Left lung (tissue), 10 donors: ENCODE measurements around the gene SLC17A2. TPM values are rescaled to one million over a fixed set of nuclear protein-coding genes. Genes with fewer than 3 reads are reported as not detected.
"Not testable (repeated sequence)": the region's sequence is repeated elsewhere in the genome, so short reads cannot be mapped to it uniquely, and the experiment has no call there.

ENCODE experiments used
- ATAC-seq: fragments of 200-7000 bp; cut with Tn5 transposase; one replicate; pipeline ENCODE4 v1.9.1; 2020; ENCODE audit warnings: moderate library complexity
- DNase-seq, 4 donors: peaks; one replicate each; pipeline ENCODE4 v3.0.0-alpha.2; 2013 to 2020
- H3K27ac ChIP-seq, 2 donors: fragments of 200-600 bp; sonication (generic) in 1 of 2; one replicate each; pipeline versions ENCODE4 v1.5.0 to v1.8.0; 2020 to 2021
- H3K27me3 ChIP-seq, 2 donors: fragments of 200-600 bp; sonication (generic) in 1 of 2; one replicate each; pipeline versions ENCODE4 v1.5.0 to v1.8.0; 2020 to 2021
- H3K36me3 ChIP-seq, 2 donors: fragments of 200-600 bp; sonication (generic) in 1 of 2; one replicate each; pipeline versions ENCODE4 v1.5.0 to v1.8.0; 2020 to 2021
- H3K4me1 ChIP-seq, 2 donors: fragments of 200-600 bp; one replicate each; pipeline ENCODE4 v1.8.0; 2021
- H3K4me3 ChIP-seq, 2 donors: fragments of 200-600 bp; sonication (generic) in 1 of 2; one replicate each; pipeline versions ENCODE4 v1.5.0 to v1.8.0; 2020 to 2021; ENCODE audit warnings: mild to moderate bottlenecking in 1 of 2
- H3K9me3 ChIP-seq, 2 donors: fragments of 200-600 bp; sonication (generic) in 1 of 2; one replicate each; pipeline versions ENCODE4 v1.5.0 to v1.8.0; 2020 to 2021
- intact Hi-C, 2 donors: fragments of 100-400 bp; cut with DNase I; formaldehyde crosslinking; loops; one replicate each; pipeline versions ENCODE4 v1.11.2 to v1.14.2; 2022
- polyA plus RNA-seq, 6 donors: library from polyadenylated mRNA; unstranded; fragments of 120-200 nt; gene quantifications; one replicate each; pipeline ENCODE4 v1.2.1, GENCODE V29; 2013; ENCODE audit not compliant: insufficient read length in 6 of 6
- total RNA-seq, 2 donors: library from RNA; stranded (reverse); fragmentation: NEBNext Ultra II Directional; extraction: Animal tissue kit (Norgen Biotek cat#: 25700); gene quantifications; one replicate each; pipeline ENCODE4 v1.2.1, GENCODE V29; 2021
- TF ChIP-seq, protein P1 (sequence below), 2 donors: fragments of 200-600 bp; sonication (generic) in 1 of 2; IDR thresholded peaks; one replicate each; pipeline versions ENCODE4 v1.5.0 to v1.8.0; 2021; ENCODE audit warnings: antibody characterized with exemption in 2 of 2
- donor health status: DM: no; HTN: yes; CAD: no.
- donor health status: DM: no; HTN: no; CAD: no.

The SLC17A2 gene
- total and polyA plus RNA-seq, 8 donors: not detected

DNA sequence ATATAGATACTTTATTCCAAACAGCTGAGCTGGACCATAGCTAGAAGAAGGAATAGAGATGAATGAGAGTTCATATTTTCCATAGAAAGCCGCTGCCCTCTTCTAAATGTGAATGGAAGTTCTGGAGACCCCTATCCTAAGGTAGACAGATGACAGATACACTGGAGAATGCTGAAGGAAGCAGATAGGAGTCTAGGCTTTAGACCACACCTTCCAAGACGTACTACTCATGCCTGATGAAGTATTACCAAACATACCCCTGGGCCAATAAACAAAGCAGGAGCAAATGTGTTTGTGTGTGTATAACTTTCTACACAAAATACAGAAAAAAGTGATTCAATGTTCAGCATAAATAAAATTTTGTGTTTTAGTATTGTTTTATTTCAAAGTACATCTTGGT is 9.1 kb upstream of the SLC17A2 start:
- Histone ChIP-seq H3K4me1 (no peaks in the 10 kb centered on the region), H3K9me3 (no peaks in the 10 kb centered on the region), H3K27me3 (no peaks in the 10 kb centered on the region), H3K36me3 (no peaks in the 10 kb centered on the region), H3K27ac (no peak overlapping the region), H3K4me3 (no peak overlapping the region)
- intact Hi-C loops: no loop called here
- TF ChIP-seq, protein P1, sequence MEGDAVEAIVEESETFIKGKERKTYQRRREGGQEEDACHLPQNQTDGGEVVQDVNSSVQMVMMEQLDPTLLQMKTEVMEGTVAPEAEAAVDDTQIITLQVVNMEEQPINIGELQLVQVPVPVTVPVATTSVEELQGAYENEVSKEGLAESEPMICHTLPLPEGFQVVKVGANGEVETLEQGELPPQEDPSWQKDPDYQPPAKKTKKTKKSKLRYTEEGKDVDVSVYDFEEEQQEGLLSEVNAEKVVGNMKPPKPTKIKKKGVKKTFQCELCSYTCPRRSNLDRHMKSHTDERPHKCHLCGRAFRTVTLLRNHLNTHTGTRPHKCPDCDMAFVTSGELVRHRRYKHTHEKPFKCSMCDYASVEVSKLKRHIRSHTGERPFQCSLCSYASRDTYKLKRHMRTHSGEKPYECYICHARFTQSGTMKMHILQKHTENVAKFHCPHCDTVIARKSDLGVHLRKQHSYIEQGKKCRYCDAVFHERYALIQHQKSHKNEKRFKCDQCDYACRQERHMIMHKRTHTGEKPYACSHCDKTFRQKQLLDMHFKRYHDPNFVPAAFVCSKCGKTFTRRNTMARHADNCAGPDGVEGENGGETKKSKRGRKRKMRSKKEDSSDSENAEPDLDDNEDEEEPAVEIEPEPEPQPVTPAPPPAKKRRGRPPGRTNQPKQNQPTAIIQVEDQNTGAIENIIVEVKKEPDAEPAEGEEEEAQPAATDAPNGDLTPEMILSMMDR (IDR thresholded peaks at IDR 0.05): no peak
- no peak for ATAC-seq
- DNase-seq: no peak

DNA sequence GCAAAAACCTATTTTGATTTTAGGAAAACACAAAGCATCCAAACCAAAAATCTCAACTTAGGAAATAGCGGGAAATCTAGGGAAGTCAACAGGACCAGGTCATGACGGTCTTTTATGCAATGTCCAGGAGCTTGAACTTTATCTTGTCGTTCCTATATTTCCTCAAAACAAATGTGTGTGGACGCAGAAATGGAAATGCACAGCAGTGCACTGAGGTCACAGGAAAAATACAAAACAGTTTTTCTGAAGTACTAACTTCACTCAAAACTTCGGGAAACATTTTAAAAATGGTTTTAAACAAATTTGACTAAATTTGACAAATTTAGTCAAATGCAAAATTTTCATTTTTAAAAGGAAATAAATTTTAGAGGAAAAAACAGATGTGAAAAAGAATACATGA is 5.5 kb upstream of the SLC17A2 start:
- TF ChIP-seq, protein P1 (IDR thresholded peaks at IDR 0.05): no peak
- Histone ChIP-seq H3K27ac (no peak overlapping the region), H3K4me1 (no peaks in the 10 kb centered on the region), H3K36me3 (no peaks in the 10 kb centered on the region), H3K27me3 (no peaks in the 10 kb centered on the region), H3K4me3 (no peak overlapping the region), H3K9me3 (no peaks in the 10 kb centered on the region)
- ATAC-seq (no peak), DNase-seq (no peak)
- intact Hi-C loops: no loop called here

DNA sequence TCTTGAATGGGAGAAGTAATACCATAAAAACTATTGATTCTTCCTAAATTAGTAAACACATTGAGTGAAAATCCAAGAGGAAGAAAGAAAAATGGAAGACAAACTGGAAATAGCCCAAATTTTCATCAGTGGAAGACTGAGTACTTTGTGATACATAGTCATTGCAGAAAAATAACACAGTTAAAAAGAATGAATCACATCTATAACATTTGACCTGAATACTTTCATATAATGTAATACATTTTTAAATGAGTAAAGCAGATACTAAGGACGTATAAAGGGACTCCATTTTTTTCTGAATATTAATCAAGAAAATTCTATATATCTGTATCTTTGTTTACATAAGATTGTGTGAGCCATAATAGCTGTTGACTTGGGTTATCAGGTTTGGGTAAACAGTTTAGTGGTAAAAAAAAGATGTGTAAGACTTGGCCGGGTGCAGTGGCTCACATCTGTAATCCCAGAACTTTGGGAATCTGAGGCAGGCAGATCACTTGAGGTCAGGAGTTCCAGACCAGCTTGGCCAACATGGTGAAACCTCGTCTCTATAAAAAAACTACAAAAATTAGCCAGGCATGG is 4.3 kb upstream of the SLC17A2 start:
- DNase-seq (no peak), ATAC-seq (no peak)
- H3K27ac ChIP-seq: no peak overlapping the region
- no peaks in the 10 kb centered on the region for H3K4me1 ChIP-seq
- intact Hi-C loops: no loop called here
- H3K4me3 ChIP-seq: no peak overlapping the region
- no peaks in the 10 kb centered on the region for H3K9me3 ChIP-seq
- TF ChIP-seq, protein P1 (IDR thresholded peaks at IDR 0.05): no peak
- H3K27me3 ChIP-seq: no peaks in the 10 kb centered on the region
- no peaks in the 10 kb centered on the region for H3K36me3 ChIP-seq

DNA sequence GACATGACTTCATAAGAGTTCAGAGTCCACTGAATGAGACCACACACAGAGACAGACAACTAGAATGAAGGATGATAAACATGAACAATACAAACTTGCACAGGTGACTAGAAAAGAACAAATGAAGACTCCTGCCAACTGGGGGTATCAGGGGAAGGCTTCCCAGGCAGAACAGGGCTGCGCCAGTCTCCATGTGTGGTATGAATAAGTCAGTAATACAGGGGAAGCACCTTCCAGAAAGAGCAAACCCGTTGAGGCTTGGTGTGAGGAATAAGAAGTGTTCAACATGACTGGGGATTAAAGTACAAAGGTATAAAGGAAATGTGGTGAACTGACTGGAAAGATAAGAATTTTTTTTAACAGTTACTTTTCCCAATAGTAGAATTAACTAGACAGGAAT is 3.7 kb upstream of the SLC17A2 start:
- Histone ChIP-seq H3K4me1 (no peaks in the 10 kb centered on the region), H3K27me3 (no peaks in the 10 kb centered on the region), H3K9me3 (no peaks in the 10 kb centered on the region), H3K4me3 (no peak overlapping the region), H3K36me3 (no peaks in the 10 kb centered on the region), H3K27ac (no peak overlapping the region)
- intact Hi-C loops: no loop called here
- DNase-seq (no peak), ATAC-seq (no peak)
- TF ChIP-seq, protein P1 (IDR thresholded peaks at IDR 0.05): no peak

DNA sequence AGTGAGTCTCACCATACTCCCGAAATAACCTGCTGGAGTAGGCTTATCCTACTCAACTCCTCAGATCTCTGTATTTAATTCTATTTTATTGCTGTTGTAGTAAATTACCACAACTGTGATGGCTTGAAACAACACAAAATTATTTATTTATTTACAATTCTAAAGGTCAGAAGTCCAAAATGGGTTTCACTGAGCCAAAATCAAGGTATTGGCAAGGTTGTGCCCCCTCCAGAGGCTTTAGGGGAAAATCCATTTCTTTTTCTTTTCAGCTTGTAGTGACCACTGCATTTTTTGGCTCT is 869 bp upstream of the SLC17A2 start:
- ATAC-seq: no peak
- no peak for DNase-seq
- H3K36me3 ChIP-seq: no peaks in the 10 kb centered on the region
- no peak overlapping the region for H3K27ac ChIP-seq
- H3K27me3 ChIP-seq: no peaks in the 10 kb centered on the region
- intact Hi-C loops: no loop called here
- TF ChIP-seq, protein P1 (IDR thresholded peaks at IDR 0.05): no peak
- no peaks in the 10 kb centered on the region for H3K9me3 ChIP-seq
- H3K4me1 ChIP-seq: no peaks in the 10 kb centered on the region
- H3K4me3 ChIP-seq: no peak overlapping the region

DNA sequence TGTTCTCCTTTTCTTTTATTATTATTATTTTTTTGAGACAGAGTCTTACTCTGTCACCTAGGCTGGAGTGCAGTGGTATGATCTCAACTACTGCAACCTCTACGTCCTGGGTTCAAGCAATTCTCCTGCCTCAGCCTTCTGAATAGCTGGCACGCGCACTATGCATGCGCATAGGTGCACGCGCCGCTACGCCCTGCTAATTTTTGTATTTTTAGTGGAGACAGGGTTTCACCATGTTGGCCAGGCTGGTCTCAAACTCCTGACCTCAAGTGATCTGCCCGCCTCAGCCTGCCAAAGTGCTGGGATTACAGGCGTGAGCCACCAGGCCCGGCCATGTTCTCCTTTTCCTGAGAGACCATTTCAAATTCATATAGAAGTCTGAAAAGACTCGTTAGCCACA is 706 bp downstream of the SLC17A2 start:
- DNase-seq, H3K36me3 ChIP-seq, ATAC-seq, H3K9me3 ChIP-seq, H3K27me3 ChIP-seq, H3K4me1 ChIP-seq, H3K27ac ChIP-seq, H3K4me3 ChIP-seq, intact Hi-C loops: not testable (repeated sequence)
